GM23248 (cell line): ENCODE results near the gene TMEM38A.

Experiments
- EZH2 ChIP-seq: fragments of 200-600 bp; sonication (generic); IDR thresholded peaks from 2 replicates; pipeline ENCODE4 v1.6.1; 2018; ENCODE audit warnings: antibody characterized with exemption, mild to moderate bottlenecking; ENCODE audit not compliant: insufficient read depth, poor library complexity, severe bottlenecking
- EZH2phosphoT487 ChIP-seq: fragments of 200-600 bp; sonication (generic); IDR thresholded peaks from 2 replicates; pipeline ENCODE4 v1.6.1; 2018; ENCODE audit warnings: antibody characterized with exemption, moderate library complexity, mild to moderate bottlenecking, low read depth; ENCODE audit not compliant: insufficient read depth

DNA sequence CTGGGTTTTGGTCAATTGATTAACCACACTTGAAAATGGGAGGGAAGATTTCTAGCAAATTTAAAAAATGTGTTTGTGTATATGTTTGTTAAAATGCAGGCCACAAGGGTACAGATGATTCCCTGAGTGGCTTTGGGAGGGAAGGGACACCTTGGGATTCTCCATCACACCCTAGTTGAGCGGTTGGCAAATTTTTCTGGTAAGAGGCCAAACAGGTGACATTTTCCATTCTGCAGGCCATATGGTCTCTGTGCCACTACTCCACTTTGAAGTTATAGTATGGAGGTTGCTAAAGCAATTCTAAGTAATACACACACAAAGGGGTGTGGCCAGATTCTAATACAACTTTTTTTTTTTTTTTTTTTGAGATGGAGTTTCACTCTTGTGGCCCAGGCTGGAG lies 20.0 kb upstream of the TMEM38A start:
- TF ChIP-seq EZH2phosphoT487 (no peak), EZH2 (no peak)
